GM20431 (cell line): ENCODE results near the gene CCDC200.
"Not testable (repeated sequence)": the region's sequence is repeated elsewhere in the genome, so short reads cannot be mapped to it uniquely, and the experiment has no call there.

Source experiments
- in situ Hi-C: fragments of 300-500 bp; cut with MseI, MboI; formaldehyde crosslinking; loops from one replicate; pipeline ENCODE4 v1.15.0; 2020; ENCODE audit warnings: low sequenced_read_pairs; ENCODE audit not compliant: unreplicated experiment

Gene CCDC200

GRCh38 chr17:43216762-43217613 is 11.4 kb downstream of the CCDC200 start:
- in situ Hi-C loops: loop anchor here (25.0 kb wide), 1 partner anchor 95 kb away; no protein-coding TSS in a partner anchor

- in situ Hi-C loops: loop anchor here (25.0 kb wide), 1 partner anchor 96 kb away; no protein-coding TSS in a partner anchor
Measured at GRCh38 chr17:43216369-43216761, 12.1 kb downstream of the CCDC200 start.

GRCh38 chr17:43215341-43215740 is 13.1 kb downstream of the CCDC200 start:
- in situ Hi-C loops: loop anchor here (25.0 kb wide), 1 partner anchor 97 kb away; no protein-coding TSS in a partner anchor

- in situ Hi-C loops: loop anchor here (25.0 kb wide), 1 partner anchor 99 kb away; no protein-coding TSS in a partner anchor
Measured at GRCh38 chr17:43213545-43213944, 14.9 kb downstream of the CCDC200 start.

- in situ Hi-C loops: loop anchor here (25.0 kb wide), 1 partner anchor 99 kb away; no protein-coding TSS in a partner anchor
Measured at GRCh38 chr17:43212641-43213490, 15.6 kb downstream of the CCDC200 start.

- in situ Hi-C loops: loop anchor here (25.0 kb wide), 1 partner anchor 101 kb away; no protein-coding TSS in a partner anchor
Measured at GRCh38 chr17:43211480-43212402, 16.7 kb downstream of the CCDC200 start, which contains the start of gene TMEM106A. Gene TMEM106A (plus strand): TSS chr17:43211875. CDS start chr17:43213042, 1,167 bp downstream.

GRCh38 chr17:43211123-43211479 is 17.3 kb downstream of the CCDC200 start:
- in situ Hi-C loops: loop anchor here (25.0 kb wide), 1 partner anchor 101 kb away; no protein-coding TSS in a partner anchor

- in situ Hi-C loops: loop anchor here (25.0 kb wide), 1 partner anchor 102 kb away; no protein-coding TSS in a partner anchor
Measured at GRCh38 chr17:43210576-43210975, 17.8 kb downstream of the CCDC200 start.

- in situ Hi-C loops: loop anchor here (25.0 kb wide), 1 partner anchor 109 kb away; no protein-coding TSS in a partner anchor
Measured at GRCh38 chr17:43203013-43203412, 25.4 kb downstream of the CCDC200 start.

- in situ Hi-C loops: loop anchor here (25.0 kb wide), 1 partner anchor 112 kb away; no protein-coding TSS in a partner anchor
Measured at GRCh38 chr17:43200127-43200526, 28.3 kb downstream of the CCDC200 start.

GRCh38 chr17:43199633-43200032 is 28.8 kb downstream of the CCDC200 start:
- in situ Hi-C loops: loop anchor here (25.0 kb wide), 1 partner anchor 113 kb away; no protein-coding TSS in a partner anchor

GRCh38 chr17:43193251-43193650 is 35.2 kb downstream of the CCDC200 start:
- in situ Hi-C loops: no loop called here

- in situ Hi-C loops: not testable (repeated sequence)
Measured at GRCh38 chr17:43186656-43187055, 41.8 kb downstream of the CCDC200 start.

- in situ Hi-C loops: no loop called here
Measured at GRCh38 chr17:43183921-43184320, 44.5 kb downstream of the CCDC200 start.

GRCh38 chr17:43176119-43176570 is 52.3 kb downstream of the CCDC200 start:
- in situ Hi-C loops: no loop called here

GRCh38 chr17:43175213-43176118 is 53.0 kb downstream of the CCDC200 start:
- in situ Hi-C loops: no loop called here

GRCh38 chr17:43171586-43172487 is 56.6 kb downstream of the CCDC200 start:
- in situ Hi-C loops: no loop called here
